Activated CD4-positive, alpha-beta T cell treated with anti-CD3 and anti-CD28 coated beads, Interleukin-2, amount 50 U/mL, for 24 hours (primary cell): ENCODE measurements around the gene ELOA.
"Not testable (repeated sequence)": the region's sequence is repeated elsewhere in the genome, so short reads cannot be mapped to it uniquely, and the experiment has no call there.

Source experiments
- DNase-seq, 2 donors: peaks; one replicate each; pipeline ENCODE4 v3.0.0-alpha.2; 2020; ENCODE audit warnings: low read depth in 1 of 2, low spot score in 1 of 2

Gene ELOA

GRCh38 chr1:23743287-23744152, at the start of gene ELOA:
Gene ELOA, plus strand, starts transcription at chr1:23743471. Its CDS starts 33 bp downstream, at chr1:23743504.
- peak; percentile 53 to 69 for DNase-seq

GRCh38 chr1:23693599-23693998, 49.7 kb upstream of the ELOA start:
- DNase-seq = no peak

- no peak for DNase-seq
These were observed 48.9 kb upstream of the ELOA start for GRCh38 chr1:23694371-23694770.

- no peak for DNase-seq
These were observed 47.6 kb upstream of the ELOA start for GRCh38 chr1:23695667-23696066.

- DNase-seq = no peak
These were observed 46.8 kb upstream of the ELOA start for GRCh38 chr1:23696335-23696989.

- no peak for DNase-seq
These were observed 44.8 kb upstream of the ELOA start for GRCh38 chr1:23698466-23698865.

GRCh38 chr1:23699280-23700179, 43.7 kb upstream of the ELOA start:
- no peak for DNase-seq

- DNase-seq = no peak
These were observed 42.0 kb upstream of the ELOA start for GRCh38 chr1:23701310-23701709.

GRCh38 chr1:23701996-23702395, 41.3 kb upstream of the ELOA start:
- DNase-seq = no peak

GRCh38 chr1:23704834-23705495, 38.3 kb upstream of the ELOA start:
- no peak for DNase-seq

GRCh38 chr1:23709229-23709628, 34.0 kb upstream of the ELOA start:
- DNase-seq = no peak

GRCh38 chr1:23718482-23718881, 24.8 kb upstream of the ELOA start:
- DNase-seq = no peak

GRCh38 chr1:23719162-23719820, 24.0 kb upstream of the ELOA start:
- DNase-seq = no peak

GRCh38 chr1:23720256-23720995, 22.8 kb upstream of the ELOA start:
- no peak for DNase-seq

- no peak for DNase-seq
These were observed 20.6 kb upstream of the ELOA start for GRCh38 chr1:23722652-23723051.

GRCh38 chr1:23726686-23727085, 16.6 kb upstream of the ELOA start:
- DNase-seq = no peak

- DNase-seq = no peak
These were observed 15.9 kb upstream of the ELOA start for GRCh38 chr1:23727362-23727811.

GRCh38 chr1:23732363-23733224, 10.7 kb upstream of the ELOA start:
- no peak for DNase-seq

GRCh38 chr1:23733281-23733680, 10.0 kb upstream of the ELOA start:
- not testable (repeated sequence) for DNase-seq
